Fibroblast of peridontal ligament (primary cell): ENCODE data around the gene BATF.

Experiments
- DNase-seq: peaks from one replicate; pipeline ENCODE4 v3.0.0-alpha.2; 2010; ENCODE audit errors: extremely low read depth

Gene BATF

GRCh38 chr14:75531660-75532317, 9.5 kb downstream of the BATF start:
- no peak for DNase-seq

DNA sequence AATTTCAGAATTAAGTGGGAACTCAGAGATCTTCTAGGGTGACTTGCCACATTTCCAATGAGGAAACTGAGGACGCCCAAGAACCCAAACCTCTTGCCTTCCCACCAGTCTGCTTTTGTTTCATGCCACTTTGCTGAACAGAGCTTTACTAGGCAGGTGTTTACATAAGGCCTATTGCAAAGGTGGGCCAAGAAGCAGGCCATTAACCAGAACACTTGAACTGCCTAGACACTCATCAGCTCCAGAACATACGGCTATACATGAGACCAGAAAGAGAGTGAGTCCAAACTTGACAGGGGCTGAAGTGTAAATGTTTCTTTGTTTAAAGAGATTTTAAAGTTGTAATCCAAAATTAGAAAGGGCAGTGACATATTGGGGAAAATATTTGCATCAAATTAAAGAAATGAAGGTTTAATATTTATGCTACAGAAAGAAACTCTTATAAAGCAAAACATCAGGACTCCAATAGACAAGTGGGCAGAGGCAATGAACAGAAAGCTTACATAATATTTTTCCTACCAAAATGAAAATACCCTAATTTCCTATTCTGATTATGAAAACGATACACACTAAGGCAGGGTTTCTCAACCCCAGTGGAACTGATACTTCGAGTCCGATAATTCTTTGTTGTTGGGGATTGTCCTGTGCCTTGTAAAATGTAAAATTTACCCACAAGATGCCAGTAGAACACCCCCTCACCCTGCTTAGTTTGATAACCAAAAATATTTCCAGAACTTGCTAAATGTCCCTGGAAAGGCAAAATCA, 11.7 kb downstream of the BATF start:
- no peak for DNase-seq

- no peak for DNase-seq
These were observed 13.1 kb downstream of the BATF start for GRCh38 chr14:75535164-75535898.

- DNase-seq, result no peak
These were observed 14.8 kb downstream of the BATF start for GRCh38 chr14:75537071-75537470.

GRCh38 chr14:75539162-75539560, 16.9 kb downstream of the BATF start:
- no peak for DNase-seq

- DNase-seq, result no peak
These were observed 17.6 kb downstream of the BATF start for GRCh38 chr14:75539561-75540478.

DNA sequence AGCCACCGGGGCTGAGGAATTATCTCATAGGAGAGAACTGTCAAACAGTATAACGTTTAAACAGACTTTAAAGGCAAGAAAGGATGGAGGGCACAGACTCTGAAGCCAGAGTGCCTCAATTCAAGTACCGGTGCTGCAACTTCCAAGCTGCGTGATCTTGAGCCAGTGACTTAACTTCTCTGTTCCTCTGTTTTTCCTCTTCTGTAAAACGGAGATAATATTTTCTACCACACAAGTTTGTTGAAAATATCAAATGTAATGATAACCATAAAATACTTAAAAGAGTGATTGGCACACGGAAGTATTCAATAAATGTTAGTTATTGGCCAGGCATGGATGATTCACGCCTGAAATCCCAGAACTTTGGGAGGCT, 18.2 kb downstream of the BATF start:
- DNase-seq, result no peak

DNA sequence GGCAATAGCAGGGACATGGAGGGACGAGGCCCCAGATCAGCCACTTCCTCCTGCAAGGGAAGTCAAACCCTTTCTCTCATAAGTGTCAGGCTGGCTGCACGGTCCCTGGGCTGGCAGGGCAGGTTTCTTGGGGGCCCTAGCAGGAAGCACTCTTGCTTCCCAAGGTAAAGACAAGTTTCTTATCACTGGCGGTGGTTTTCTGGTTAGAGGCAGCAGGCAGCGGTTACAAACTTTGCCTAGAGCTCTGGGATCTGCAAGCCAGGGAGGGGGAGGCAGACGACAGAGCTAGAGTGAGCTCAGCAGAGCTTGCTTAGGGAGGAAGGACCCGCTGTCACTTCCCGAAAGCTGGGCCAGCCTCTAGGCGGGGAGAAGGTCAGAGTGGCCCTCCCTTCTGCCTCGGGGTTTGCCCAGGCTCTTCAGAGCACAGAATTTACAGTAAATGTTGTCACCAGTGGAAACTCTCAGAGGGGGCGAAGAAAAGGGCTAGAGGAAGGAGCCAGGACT, 20.4 kb downstream of the BATF start:
- DNase-seq, result peak; percentile 31

DNA sequence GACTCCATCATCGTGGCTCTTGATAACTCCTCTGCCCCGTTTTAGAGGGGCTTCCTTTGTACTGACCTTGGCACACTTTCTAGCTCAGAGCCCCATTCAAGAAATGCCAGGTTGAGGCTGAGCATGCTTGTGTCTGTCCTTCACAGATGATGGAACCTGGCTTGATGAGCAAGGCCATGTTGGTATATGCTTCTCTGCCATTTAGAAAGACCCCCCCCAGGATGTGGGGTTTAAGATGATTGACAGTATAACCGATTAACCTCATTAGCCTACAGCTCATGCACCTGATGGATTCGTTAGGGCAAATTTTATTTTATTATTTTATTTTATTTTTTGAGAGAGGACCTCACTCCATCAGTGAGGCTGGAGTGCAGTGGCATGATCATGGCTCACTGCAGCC, 21.0 kb downstream of the BATF start:
- no peak for DNase-seq

GRCh38 chr14:75543786-75544185, 21.5 kb downstream of the BATF start:
- DNase-seq, result no peak

DNA sequence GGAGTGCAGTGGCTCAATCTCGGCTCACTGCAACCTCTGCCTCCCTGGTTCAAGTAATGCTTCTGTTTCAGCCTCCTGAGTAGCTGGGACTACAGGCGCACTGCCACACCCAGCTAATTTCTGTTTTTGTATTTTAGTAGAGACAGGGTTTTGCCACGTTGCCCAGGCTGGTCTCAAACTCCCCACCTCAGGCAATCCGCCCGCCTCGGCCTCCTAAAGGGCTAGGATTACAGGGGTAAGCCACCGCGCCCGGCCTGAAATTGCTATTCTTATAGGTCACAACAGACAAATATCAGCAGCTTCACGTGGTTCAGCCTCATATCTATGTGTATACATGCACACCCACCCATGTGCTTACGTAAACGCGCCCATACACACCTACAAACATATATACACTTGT, 23.6 kb downstream of the BATF start:
- no peak for DNase-seq

- no peak for DNase-seq
These were observed 25.4 kb downstream of the BATF start for GRCh38 chr14:75547552-75548250.

DNA sequence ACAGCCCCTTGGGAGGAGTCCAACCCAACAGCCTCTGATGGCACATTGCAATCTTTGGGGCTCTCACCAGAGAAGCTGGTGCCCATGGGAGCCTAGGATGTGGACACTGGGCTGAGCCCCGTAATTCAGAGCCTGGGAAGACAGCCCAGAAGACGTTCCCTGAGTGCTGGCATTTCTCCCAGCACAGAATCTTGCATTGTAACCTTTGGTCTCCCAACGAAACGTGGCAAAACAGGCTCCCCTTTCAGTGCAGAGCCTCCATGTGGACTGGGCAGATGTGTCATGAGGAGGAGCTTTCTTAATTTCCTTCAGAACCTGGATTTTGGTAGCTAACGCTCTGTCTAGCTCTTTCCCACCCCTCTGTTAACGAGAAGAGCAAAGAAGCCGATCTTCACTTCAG, 26.3 kb downstream of the BATF start:
- peak; percentile 33 for DNase-seq

GRCh38 chr14:75549169-75549568, 26.9 kb downstream of the BATF start:
- DNase-seq, result no peak

GRCh38 chr14:75551021-75551420, 28.8 kb downstream of the BATF start:
- no peak for DNase-seq

GRCh38 chr14:75553157-75553556, 30.9 kb downstream of the BATF start:
- no peak for DNase-seq

GRCh38 chr14:75553761-75554364, 31.6 kb downstream of the BATF start:
- DNase-seq, result no peak

- peak; percentile 8 for DNase-seq
These were observed 32.2 kb downstream of the BATF start for GRCh38 chr14:75554482-75554881.

GRCh38 chr14:75558440-75558839, 36.2 kb downstream of the BATF start:
- DNase-seq, result no peak

- no peak for DNase-seq
These were observed 36.8 kb downstream of the BATF start for GRCh38 chr14:75559045-75559444.
